GM19397 (cell line): ENCODE data around the gene STAM.

ENCODE experiments used
- ATAC-seq: cut with Tn5 transposase; IDR thresholded peaks from one replicate; pipeline ENCODE4 v1.9.1; 2021; ENCODE audit warnings: mild to moderate bottlenecking, moderate library complexity; ENCODE audit not compliant: unreplicated experiment

Gene STAM

GRCh38 chr10:17758200-17758599 lies 114.2 kb downstream of the STAM start:
- ATAC-seq = no peak

- ATAC-seq = no peak
Measured at GRCh38 chr10:17758896-17759295, 114.9 kb downstream of the STAM start.

DNA sequence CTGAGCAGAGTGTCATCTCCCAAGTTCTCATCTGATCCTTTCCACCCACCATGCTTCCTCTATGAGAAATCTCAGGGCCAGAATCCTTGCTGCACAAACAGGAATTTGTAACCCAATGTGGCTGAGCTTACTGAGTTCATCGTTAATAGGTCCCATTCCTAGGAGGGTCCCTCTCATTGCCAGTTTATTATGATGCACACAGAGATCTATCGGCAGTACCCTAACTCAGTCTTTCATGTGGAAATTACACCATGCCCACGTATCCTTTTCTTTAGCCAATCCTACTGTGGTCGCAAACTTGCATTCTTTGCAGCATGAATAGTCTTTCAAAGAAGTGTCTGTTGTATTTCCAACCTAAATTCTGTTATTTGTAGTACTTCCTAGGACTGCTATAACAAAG lies 120.2 kb downstream of the STAM start:
- ATAC-seq = no peak

GRCh38 chr10:17765602-17766001 lies 121.7 kb downstream of the STAM start:
- no peak for ATAC-seq
